Mesendoderm (in vitro differentiated cells): ENCODE measurements around the gene FHIP1B.

ENCODE experiments used
- DNase-seq: peaks from one replicate; pipeline ENCODE4 v3.0.0; 2013
- H2AK5ac ChIP-seq: 2 replicates; pipeline ENCODE4 v1.6.1; 2013; ENCODE audit warnings: low read length, inconsistent platforms
- H2BK120ac ChIP-seq: 2 replicates; pipeline ENCODE4 v1.6.1; 2013; ENCODE audit warnings: low read depth, mild to moderate bottlenecking, low read length, moderate library complexity, mixed read lengths
- H2BK15ac ChIP-seq: replicated peaks from 2 replicates; pipeline ENCODE4 v1.6.1; 2013; ENCODE audit warnings: low read depth, mild to moderate bottlenecking, moderate library complexity
- H2BK5ac ChIP-seq: 2 replicates; pipeline ENCODE4 v1.6.1; 2013; ENCODE audit warnings: low read length, inconsistent platforms
- H3K18ac ChIP-seq: 2 replicates; pipeline ENCODE4 v1.6.1; 2013; ENCODE audit warnings: mild to moderate bottlenecking, low read length, mixed read lengths
- H3K23ac ChIP-seq: one replicate; pipeline ENCODE4 v1.6.1; 2013; ENCODE audit warnings: low read length
- H3K27ac ChIP-seq: 2 replicates; pipeline ENCODE4 v1.5.1; 2013; ENCODE audit warnings: low read depth, mild to moderate bottlenecking, inconsistent platforms, low read length, moderate library complexity
- H3K27me3 ChIP-seq: 2 replicates; pipeline ENCODE4 v1.6.1; 2013; ENCODE audit warnings: low read length, control low read depth, mild to moderate bottlenecking, inconsistent platforms; ENCODE audit not compliant: insufficient read depth, poor library complexity
- H3K36me3 ChIP-seq: 2 replicates; pipeline ENCODE4 v1.6.1; 2013; ENCODE audit warnings: low read length, inconsistent platforms; ENCODE audit not compliant: control insufficient read depth, insufficient read depth
- H3K4ac ChIP-seq: one replicate; pipeline ENCODE4 v1.6.1; 2013; ENCODE audit warnings: low read depth, mild to moderate bottlenecking, low read length, moderate library complexity
- H3K4me1 ChIP-seq: 2 replicates; pipeline ENCODE4 v1.6.1; 2013; ENCODE audit warnings: low read depth, low read length, inconsistent platforms; ENCODE audit not compliant: control insufficient read depth
- H3K4me2 ChIP-seq: 2 replicates; pipeline ENCODE4 v1.6.1; 2013; ENCODE audit warnings: low read length
- H3K4me3 ChIP-seq: 2 replicates; pipeline ENCODE4 v1.5.1; 2013; ENCODE audit warnings: mild to moderate bottlenecking, low read length
- H3K56ac ChIP-seq: one replicate; pipeline ENCODE4 v1.6.1; 2013; ENCODE audit warnings: low read length
- H3K79me1 ChIP-seq: 2 replicates; pipeline ENCODE4 v1.6.1; 2013; ENCODE audit warnings: low read length, inconsistent platforms
- H3K79me2 ChIP-seq: 2 replicates; pipeline ENCODE4 v1.6.1; 2013; ENCODE audit warnings: mild to moderate bottlenecking, low read length; ENCODE audit not compliant: control insufficient read depth, insufficient read depth
- H3K9ac ChIP-seq: 2 replicates; pipeline ENCODE4 v1.6.1; 2013; ENCODE audit warnings: low read length, inconsistent platforms
- H4K5ac ChIP-seq: one replicate; pipeline ENCODE4 v1.6.1; 2013; ENCODE audit warnings: low read length
- H4K8ac ChIP-seq: one replicate; pipeline ENCODE4 v1.6.1; 2013; ENCODE audit warnings: low read depth, mild to moderate bottlenecking, control low read depth, low read length, moderate library complexity
- WGBS: extraction: QIAGEN DNeasy Blood & Tissue Kit; methylation state at CpG from one replicate; pipeline ENCODE4 v1.1.7; 2013; ENCODE audit warnings: low lambda C conversion rate, missing lambda C conversion rate; ENCODE audit not compliant: insufficient coverage; ENCODE audit errors: extremely low coverage; 5-methylcytosine and 5-hydroxymethylcytosine counted together

Gene FHIP1B

GRCh38 chr11:6219359-6219758, 15.1 kb downstream of the FHIP1B start:
- Histone ChIP-seq H3K23ac (no peak overlapping the region), H3K79me1 (peaks cover 1% of the 10 kb centered on the region), H3K79me2 (no peaks in the 10 kb centered on the region), H3K4ac (no peak overlapping the region), H3K27me3 (no peaks in the 10 kb centered on the region), H3K56ac (peak overlapping the region; percentile 78), H2BK15ac (no peak overlapping the region), H3K9ac (no peak overlapping the region), H2AK5ac (no peak overlapping the region), H2BK120ac (no peak overlapping the region), H3K36me3 (no peaks in the 10 kb centered on the region), H3K18ac (no peak overlapping the region), H3K4me3 (no peak overlapping the region), H4K5ac (no peak overlapping the region), H4K8ac (no peak overlapping the region), H3K4me2 (no peak overlapping the region), H2BK5ac (no peak overlapping the region), H3K4me1 (peaks cover 16% of the 10 kb centered on the region), H3K27ac (no peak overlapping the region)
- WGBS = no CpG with 5 or more reads among the region's 2 CpGs
- DNase-seq = peak; percentile 82

GRCh38 chr11:6217722-6218121, 16.7 kb downstream of the FHIP1B start:
- no peak overlapping the region for H3K27ac ChIP-seq
- peaks cover 16% of the 10 kb centered on the region for H3K4me1 ChIP-seq
- no peak for DNase-seq
- no peak overlapping the region for H4K8ac ChIP-seq
- H3K4ac ChIP-seq = no peak overlapping the region
- H2BK15ac ChIP-seq = no peak overlapping the region
- no peak overlapping the region for H4K5ac ChIP-seq
- H2AK5ac ChIP-seq = no peak overlapping the region
- no peak overlapping the region for H2BK5ac ChIP-seq
- no peak overlapping the region for H3K23ac ChIP-seq
- H3K36me3 ChIP-seq = no peaks in the 10 kb centered on the region
- no peak overlapping the region for H2BK120ac ChIP-seq
- peak overlapping the region; percentile 65 for H3K56ac ChIP-seq
- no peaks in the 10 kb centered on the region for H3K79me2 ChIP-seq
- WGBS = no CpG with 5 or more reads among the region's 19 CpGs
- H3K18ac ChIP-seq = peak overlapping the region; percentile 15
- H3K27me3 ChIP-seq = no peaks in the 10 kb centered on the region
- H3K9ac ChIP-seq = no peak overlapping the region
- no peaks in the 10 kb centered on the region for H3K79me1 ChIP-seq
- no peak overlapping the region for H3K4me2 ChIP-seq
- no peak overlapping the region for H3K4me3 ChIP-seq

GRCh38 chr11:6216501-6216900, 17.9 kb downstream of the FHIP1B start:
- Histone ChIP-seq H3K56ac (peak overlapping the region; percentile 11), H2BK15ac (no peak overlapping the region), H3K79me1 (no peaks in the 10 kb centered on the region), H3K4me1 (peaks cover 16% of the 10 kb centered on the region), H3K23ac (no peak overlapping the region), H3K36me3 (no peaks in the 10 kb centered on the region), H2BK120ac (no peak overlapping the region), H3K4ac (no peak overlapping the region), H3K9ac (no peak overlapping the region), H4K8ac (no peak overlapping the region), H3K27ac (no peak overlapping the region), H3K79me2 (no peaks in the 10 kb centered on the region), H2BK5ac (no peak overlapping the region), H2AK5ac (no peak overlapping the region), H3K4me3 (no peak overlapping the region), H3K27me3 (no peaks in the 10 kb centered on the region), H4K5ac (no peak overlapping the region), H3K4me2 (no peak overlapping the region), H3K18ac (no peak overlapping the region)
- no CpG with 5 or more reads among the region's 4 CpGs for WGBS
- DNase-seq = no peak

- no peak overlapping the region for H3K56ac ChIP-seq
- H3K4me3 ChIP-seq = no peak overlapping the region
- H3K27ac ChIP-seq = no peak overlapping the region
- H2BK5ac ChIP-seq = no peak overlapping the region
- no peak for DNase-seq
- no peak overlapping the region for H3K4ac ChIP-seq
- WGBS = no CpG with 5 or more reads among the region's 10 CpGs
- no peak overlapping the region for H4K5ac ChIP-seq
- H3K79me2 ChIP-seq = no peaks in the 10 kb centered on the region
- H3K79me1 ChIP-seq = no peaks in the 10 kb centered on the region
- no peak overlapping the region for H2BK15ac ChIP-seq
- H3K23ac ChIP-seq = no peak overlapping the region
- peaks cover 10% of the 10 kb centered on the region for H3K4me1 ChIP-seq
- no peak overlapping the region for H3K18ac ChIP-seq
- H3K4me2 ChIP-seq = no peak overlapping the region
- no peaks in the 10 kb centered on the region for H3K36me3 ChIP-seq
- no peak overlapping the region for H4K8ac ChIP-seq
- no peak overlapping the region for H2AK5ac ChIP-seq
- H2BK120ac ChIP-seq = no peak overlapping the region
- H3K27me3 ChIP-seq = no peaks in the 10 kb centered on the region
- no peak overlapping the region for H3K9ac ChIP-seq
These were observed 19.9 kb downstream of the FHIP1B start for GRCh38 chr11:6214530-6214929.

GRCh38 chr11:6210274-6210955, 24.0 kb downstream of the FHIP1B start:
- no peak overlapping the region for H4K5ac ChIP-seq
- no peak overlapping the region for H4K8ac ChIP-seq
- H3K23ac ChIP-seq = no peak overlapping the region
- no peak overlapping the region for H2AK5ac ChIP-seq
- no peaks in the 10 kb centered on the region for H3K79me1 ChIP-seq
- H3K56ac ChIP-seq = no peak overlapping the region
- no peak overlapping the region for H3K4me2 ChIP-seq
- H3K18ac ChIP-seq = no peak overlapping the region
- no peak overlapping the region for H2BK5ac ChIP-seq
- H2BK120ac ChIP-seq = no peak overlapping the region
- no CpG with 5 or more reads among the region's 9 CpGs for WGBS
- no peak overlapping the region for H3K4me3 ChIP-seq
- no peak overlapping the region for H3K9ac ChIP-seq
- no peaks in the 10 kb centered on the region for H3K4me1 ChIP-seq
- DNase-seq = peak; percentile 39
- H3K4ac ChIP-seq = no peak overlapping the region
- H2BK15ac ChIP-seq = no peak overlapping the region
- no peak overlapping the region for H3K27ac ChIP-seq
- H3K36me3 ChIP-seq = no peaks in the 10 kb centered on the region
- H3K27me3 ChIP-seq = no peaks in the 10 kb centered on the region
- H3K79me2 ChIP-seq = no peaks in the 10 kb centered on the region

GRCh38 chr11:6209801-6210200, 24.6 kb downstream of the FHIP1B start:
- Histone ChIP-seq H3K79me2 (no peaks in the 10 kb centered on the region), H3K4me3 (no peak overlapping the region), H2BK15ac (no peak overlapping the region), H4K8ac (no peak overlapping the region), H3K56ac (no peak overlapping the region), H3K79me1 (no peaks in the 10 kb centered on the region), H3K23ac (no peak overlapping the region), H3K9ac (no peak overlapping the region), H3K4ac (no peak overlapping the region), H4K5ac (no peak overlapping the region), H3K4me2 (no peak overlapping the region), H3K27ac (no peak overlapping the region), H2BK5ac (no peak overlapping the region), H2BK120ac (no peak overlapping the region), H3K27me3 (no peaks in the 10 kb centered on the region), H3K4me1 (no peaks in the 10 kb centered on the region), H3K36me3 (no peaks in the 10 kb centered on the region), H3K18ac (no peak overlapping the region), H2AK5ac (no peak overlapping the region)
- no peak for DNase-seq
- no CpG with 5 or more reads among the region's 12 CpGs for WGBS
